Measurements from ENCODE around the gene SUSD1.

DNA sequence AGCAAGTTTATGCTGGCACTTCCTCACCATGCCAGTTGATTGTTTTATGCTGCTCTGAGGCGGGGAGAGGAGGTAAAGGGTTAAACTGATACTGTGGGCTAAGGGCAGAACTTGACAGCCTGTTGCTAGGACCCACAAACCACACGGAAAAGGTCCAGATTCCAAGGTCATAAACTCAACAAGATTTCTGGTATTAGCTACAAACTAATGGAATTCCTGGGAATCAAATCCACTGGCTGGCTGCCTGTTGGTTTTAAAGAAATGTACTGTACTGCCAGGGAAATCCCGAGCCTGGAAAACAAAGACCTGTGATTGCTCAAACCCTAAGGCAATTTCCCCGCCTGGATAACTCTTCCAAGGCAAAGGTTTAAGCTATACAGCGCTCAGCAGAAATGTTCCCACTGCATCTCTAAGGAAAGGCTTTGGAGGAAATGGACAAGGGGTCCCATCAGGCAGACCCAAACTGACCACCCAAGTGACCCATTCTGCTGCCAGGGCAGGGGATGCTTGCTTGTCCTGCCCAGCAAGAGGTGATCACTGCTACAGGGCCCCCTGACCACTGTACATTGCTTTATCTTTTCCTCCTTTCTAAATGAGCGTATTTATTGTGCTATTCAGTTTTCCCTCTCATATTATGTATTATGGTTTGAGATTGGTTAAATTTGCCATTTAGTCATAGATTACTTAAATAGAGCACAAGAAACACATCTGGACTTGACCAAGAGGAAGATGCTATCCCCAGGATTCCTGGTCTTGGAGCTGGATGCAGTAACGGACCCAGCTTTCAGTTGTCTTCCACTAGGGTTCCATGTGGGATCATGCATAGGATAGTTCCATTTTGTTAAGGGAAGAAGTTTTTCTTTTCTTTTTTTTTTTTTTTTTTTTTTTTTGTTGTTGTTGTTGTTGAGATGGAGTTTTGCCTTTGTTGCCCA lies 124.3 kb downstream of the SUSD1 start:
- TF ChIP-seq, protein P1, sequence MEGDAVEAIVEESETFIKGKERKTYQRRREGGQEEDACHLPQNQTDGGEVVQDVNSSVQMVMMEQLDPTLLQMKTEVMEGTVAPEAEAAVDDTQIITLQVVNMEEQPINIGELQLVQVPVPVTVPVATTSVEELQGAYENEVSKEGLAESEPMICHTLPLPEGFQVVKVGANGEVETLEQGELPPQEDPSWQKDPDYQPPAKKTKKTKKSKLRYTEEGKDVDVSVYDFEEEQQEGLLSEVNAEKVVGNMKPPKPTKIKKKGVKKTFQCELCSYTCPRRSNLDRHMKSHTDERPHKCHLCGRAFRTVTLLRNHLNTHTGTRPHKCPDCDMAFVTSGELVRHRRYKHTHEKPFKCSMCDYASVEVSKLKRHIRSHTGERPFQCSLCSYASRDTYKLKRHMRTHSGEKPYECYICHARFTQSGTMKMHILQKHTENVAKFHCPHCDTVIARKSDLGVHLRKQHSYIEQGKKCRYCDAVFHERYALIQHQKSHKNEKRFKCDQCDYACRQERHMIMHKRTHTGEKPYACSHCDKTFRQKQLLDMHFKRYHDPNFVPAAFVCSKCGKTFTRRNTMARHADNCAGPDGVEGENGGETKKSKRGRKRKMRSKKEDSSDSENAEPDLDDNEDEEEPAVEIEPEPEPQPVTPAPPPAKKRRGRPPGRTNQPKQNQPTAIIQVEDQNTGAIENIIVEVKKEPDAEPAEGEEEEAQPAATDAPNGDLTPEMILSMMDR (optimal IDR thresholded peaks at IDR 0.05 in 1 of 3, IDR thresholded peaks at IDR 0.05 in 1 of 3, conservative IDR thresholded peaks at IDR 0.05 in 1 of 3; ENCODE audit: extremely low read depth in 1 of 3, insufficient read depth in 2 of 3, low read length in 3 of 3), result no peak
- TF ChIP-seq EZH2 (IDR thresholded peaks at IDR 0.05; ENCODE audit: low read length), result no peak

Measured in keratinocyte (primary cell).